Sigmoid colon (tissue), 7 donors: ENCODE measurements around the gene TLR1. TPM values are rescaled to one million over a fixed set of nuclear protein-coding genes. Genes with fewer than 3 reads are reported as not detected.

Experiments
- DNase-seq: peaks from one replicate; pipeline ENCODE4 v3.0.0-alpha.2; 2019
- H3K27ac ChIP-seq, 4 donors: fragments of 200-600 bp; sonication (generic); one replicate each; pipeline ENCODE4 v1.5.1; 2016 to 2019; ENCODE audit warnings: mild to moderate bottlenecking in 1 of 4
- H3K27me3 ChIP-seq, 3 donors: fragments of 200-600 bp; sonication (generic); one replicate each; pipeline ENCODE4 v1.5.1; 2019; ENCODE audit warnings: mild to moderate bottlenecking in 1 of 3
- H3K36me3 ChIP-seq, 4 donors: fragments of 200-600 bp; sonication (generic); one replicate each; pipeline ENCODE4 v1.5.1; 2016 to 2019
- H3K4me1 ChIP-seq, 4 donors: fragments of 200-600 bp; sonication (generic); one replicate each; pipeline ENCODE4 v1.5.1; 2017 to 2019
- H3K4me3 ChIP-seq, 4 donors: fragments of 200-600 bp; sonication (generic); one replicate each; pipeline ENCODE4 v1.5.1; 2017 to 2019; ENCODE audit warnings: mild to moderate bottlenecking in 2 of 4, moderate library complexity in 1 of 4
- H3K9me3 ChIP-seq, 4 donors: fragments of 200-600 bp in 3 of 4; sonication (generic) in 3 of 4; one replicate each; pipeline versions ENCODE4 v1.5.1 to v1.6.1; 2013 to 2019
- EP300 ChIP-seq, 4 donors: sonication (generic); formaldehyde crosslinking; IDR thresholded peaks; one replicate each; pipeline ENCODE4 v1.6.1; 2017; ENCODE audit warnings: antibody characterized with exemption in 4 of 4
- POLR2A ChIP-seq, 2 donors: fragments of 450-650 bp; IDR thresholded peaks; one replicate each; pipeline ENCODE4 v1.6.1; 2016; ENCODE audit warnings: antibody characterized with exemption in 2 of 2, mild to moderate bottlenecking in 2 of 2, moderate library complexity in 2 of 2
- POLR2AphosphoS5 ChIP-seq, 4 donors: sonication (generic); formaldehyde crosslinking; IDR thresholded peaks; one replicate each; pipeline ENCODE4 v1.6.1; 2017; ENCODE audit warnings: antibody characterized with exemption in 4 of 4
- WGBS, 2 donors: extraction: QIAGEN DNeasy Blood & Tissue Kit; methylation state at CpG; one replicate each; pipeline ENCODE4 v1.1.7; 2013; 5-methylcytosine and 5-hydroxymethylcytosine counted together
- intact Hi-C: fragments of 100-400 bp; cut with DNase I; formaldehyde crosslinking; loops from one replicate; pipeline ENCODE4 v1.15.1; 2023
- polyA plus RNA-seq, 3 donors: library from polyadenylated mRNA; stranded (reverse); fragments of 200-250 nt; gene quantifications; one replicate each; pipeline ENCODE4 v1.2.3, GENCODE V29; 2013
- total RNA-seq, 4 donors: library from RNA; depleted of rRNA; stranded (reverse); fragments of >200 nt; gene quantifications; one replicate each; pipeline ENCODE4 v1.1.0, GENCODE V29; 2016
- TF ChIP-seq, protein P1 (sequence below), 4 experiments: fragments of 450-650 bp in 3 of 4; fragments of 200-600 bp in 1 of 4; IDR thresholded peaks; one replicate each; pipeline ENCODE4 v1.5.1; 2016 to 2019; ENCODE audit warnings: antibody characterized with exemption in 4 of 4, mild to moderate bottlenecking in 3 of 4, moderate library complexity in 2 of 4
- donor health status: healthy with polysubstance abuse.
- donor health status: Bipolar disorder and iron deficiency.
- donor health status: healthy.

The TLR1 gene
- total and polyA plus RNA-seq, 7 donors = 1.8 to 15.7 (median 8.7) TPM

DNA sequence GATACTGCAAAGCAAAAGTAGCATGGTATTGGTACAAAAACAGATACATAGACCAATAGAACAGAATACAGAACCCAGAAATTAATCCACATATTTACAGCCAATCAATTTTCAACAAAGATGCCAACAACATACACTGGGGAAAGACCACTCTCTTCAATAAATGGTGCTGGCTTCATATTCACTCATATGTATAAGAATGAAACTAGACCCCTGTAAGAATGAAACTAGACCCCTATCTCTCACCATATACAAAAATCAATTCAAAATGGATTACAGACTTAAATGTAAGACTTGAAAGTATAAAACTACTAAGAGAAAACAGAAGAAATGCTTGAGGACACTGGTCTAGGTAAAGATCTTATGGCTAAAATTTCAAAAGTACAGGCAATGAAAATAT is 32.7 kb upstream of the TLR1 start:
- TF ChIP-seq POLR2A (IDR thresholded peaks at IDR 0.05) (no peak), EP300 (IDR thresholded peaks at IDR 0.05) (no peak), POLR2AphosphoS5 (IDR thresholded peaks at IDR 0.05) (no peak)
- TF ChIP-seq, protein P1, sequence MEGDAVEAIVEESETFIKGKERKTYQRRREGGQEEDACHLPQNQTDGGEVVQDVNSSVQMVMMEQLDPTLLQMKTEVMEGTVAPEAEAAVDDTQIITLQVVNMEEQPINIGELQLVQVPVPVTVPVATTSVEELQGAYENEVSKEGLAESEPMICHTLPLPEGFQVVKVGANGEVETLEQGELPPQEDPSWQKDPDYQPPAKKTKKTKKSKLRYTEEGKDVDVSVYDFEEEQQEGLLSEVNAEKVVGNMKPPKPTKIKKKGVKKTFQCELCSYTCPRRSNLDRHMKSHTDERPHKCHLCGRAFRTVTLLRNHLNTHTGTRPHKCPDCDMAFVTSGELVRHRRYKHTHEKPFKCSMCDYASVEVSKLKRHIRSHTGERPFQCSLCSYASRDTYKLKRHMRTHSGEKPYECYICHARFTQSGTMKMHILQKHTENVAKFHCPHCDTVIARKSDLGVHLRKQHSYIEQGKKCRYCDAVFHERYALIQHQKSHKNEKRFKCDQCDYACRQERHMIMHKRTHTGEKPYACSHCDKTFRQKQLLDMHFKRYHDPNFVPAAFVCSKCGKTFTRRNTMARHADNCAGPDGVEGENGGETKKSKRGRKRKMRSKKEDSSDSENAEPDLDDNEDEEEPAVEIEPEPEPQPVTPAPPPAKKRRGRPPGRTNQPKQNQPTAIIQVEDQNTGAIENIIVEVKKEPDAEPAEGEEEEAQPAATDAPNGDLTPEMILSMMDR (IDR thresholded peaks at IDR 0.05) = no peak
- H3K4me1 ChIP-seq = no peaks in the 10 kb centered on the region
- no peak overlapping the region for H3K4me3 ChIP-seq
- DNase-seq = no peak
- H3K9me3 ChIP-seq = peaks cover 0 to 7% (median 5%) of the 10 kb centered on the region in 4 donors
- no peaks in the 10 kb centered on the region for H3K36me3 ChIP-seq
- H3K27me3 ChIP-seq = no peaks in the 10 kb centered on the region
- no peak overlapping the region for H3K27ac ChIP-seq
- intact Hi-C loops = no loop called here

DNA sequence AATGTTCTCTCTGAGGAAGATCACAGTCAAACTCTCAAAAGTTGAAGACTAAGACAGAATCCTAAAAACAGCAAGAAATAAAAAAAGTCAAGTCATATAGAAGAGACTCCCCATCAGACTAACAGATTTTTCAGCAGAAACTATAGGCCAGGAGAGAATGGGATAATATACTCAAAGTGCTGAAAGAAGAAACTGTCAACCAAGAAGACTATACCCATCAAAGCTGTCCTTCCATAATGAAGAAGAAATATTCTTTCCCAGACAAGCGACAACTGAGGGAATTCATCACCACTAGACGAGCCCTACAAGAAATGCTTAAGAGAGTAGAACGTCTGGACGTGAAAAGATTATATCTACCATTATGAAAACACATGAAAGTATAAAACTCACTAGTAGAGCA is 30.0 kb upstream of the TLR1 start:
- Histone ChIP-seq H3K36me3 (no peaks in the 10 kb centered on the region), H3K27ac (no peak overlapping the region), H3K4me3 (no peak overlapping the region), H3K9me3 (peaks cover 0 to 7% (median 5%) of the 10 kb centered on the region in 4 donors), H3K4me1 (no peaks in the 10 kb centered on the region), H3K27me3 (no peaks in the 10 kb centered on the region)
- DNase-seq = no peak
- intact Hi-C loops = no loop called here
- TF ChIP-seq POLR2AphosphoS5 (IDR thresholded peaks at IDR 0.05) (no peak), POLR2A (IDR thresholded peaks at IDR 0.05) (no peak), EP300 (IDR thresholded peaks at IDR 0.05) (no peak)
- 95 to 98% methylated on average over 4 of the region's 4 CpGs for WGBS, 2 donors

DNA sequence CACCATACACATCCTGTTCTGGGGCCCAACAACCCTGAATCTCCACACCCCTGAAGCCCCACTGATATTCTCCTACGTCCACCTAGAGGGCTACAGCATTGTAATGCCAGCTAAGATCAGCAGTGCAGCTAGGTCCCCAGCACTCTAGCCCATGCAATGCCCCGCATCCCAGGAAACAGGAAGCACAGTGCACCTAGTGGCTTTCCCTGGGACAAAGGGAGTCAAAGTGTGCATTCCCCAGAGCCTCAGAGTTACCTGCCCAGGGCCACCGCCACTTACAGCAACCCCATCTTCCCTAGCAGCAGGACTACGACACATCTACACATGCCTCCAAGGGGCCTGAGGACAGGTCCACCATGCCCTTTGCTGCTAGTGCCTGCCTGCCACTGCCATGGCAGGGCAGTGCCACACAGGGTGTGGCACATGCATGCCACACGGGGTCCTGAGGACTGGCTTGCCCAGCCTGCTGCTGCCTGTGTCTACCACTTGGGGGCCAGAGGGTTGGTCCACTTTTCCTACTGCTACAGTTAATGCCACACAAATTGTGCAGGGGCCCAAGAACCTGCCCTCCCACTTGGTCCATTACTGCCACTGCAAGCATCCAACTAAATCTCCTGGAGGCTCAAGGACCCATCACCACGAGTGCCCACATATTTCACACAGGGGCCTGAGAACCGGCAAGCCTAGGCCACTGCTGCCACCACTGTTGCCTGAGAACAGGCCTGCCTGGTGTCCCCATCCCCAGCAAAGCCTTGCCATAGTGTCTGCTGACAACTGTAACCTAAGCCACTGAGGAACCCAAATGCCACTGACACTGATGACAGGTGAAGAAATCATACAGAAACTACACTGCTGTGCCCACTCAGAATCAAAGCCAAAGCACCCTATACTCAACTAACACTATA is 28.3 kb upstream of the TLR1 start:
- 91 to 93% methylated on average over 7 of the region's 7 CpGs for WGBS, 2 donors
- no peaks in the 10 kb centered on the region for H3K4me1 ChIP-seq

DNA sequence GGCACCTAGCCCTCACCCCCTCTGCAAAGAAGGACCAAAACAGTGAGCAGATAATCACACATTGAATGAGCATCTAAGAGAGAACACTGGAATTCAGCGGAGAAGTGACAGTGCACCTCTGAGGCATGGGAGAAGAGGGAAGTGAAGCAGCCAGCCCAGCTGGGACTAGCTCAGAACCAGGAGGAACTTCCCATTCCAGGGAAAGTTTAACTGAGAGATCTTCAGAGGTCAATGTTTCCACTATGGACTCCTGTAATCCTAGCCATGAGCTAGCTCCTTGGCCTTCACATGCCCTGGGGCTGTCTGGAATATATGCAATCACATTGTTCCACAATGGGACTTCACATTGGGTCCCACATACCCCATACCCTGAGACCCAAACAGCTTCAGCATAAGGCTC is 27.6 kb upstream of the TLR1 start:
- Histone ChIP-seq H3K4me1 (no peaks in the 10 kb centered on the region), H3K27ac (no peak overlapping the region), H3K36me3 (no peaks in the 10 kb centered on the region), H3K27me3 (no peaks in the 10 kb centered on the region), H3K4me3 (no peak overlapping the region), H3K9me3 (peaks cover 0 to 7% (median 3%) of the 10 kb centered on the region in 4 donors)
- intact Hi-C loops = no loop called here
- 88 to 92% methylated on average over 1 of the region's 1 CpG for WGBS, 2 donors
- no peak for DNase-seq
- TF ChIP-seq EP300 (IDR thresholded peaks at IDR 0.05) (no peak), POLR2A (IDR thresholded peaks at IDR 0.05) (no peak), POLR2AphosphoS5 (IDR thresholded peaks at IDR 0.05) (no peak)
- TF ChIP-seq, protein P1 (IDR thresholded peaks at IDR 0.05) = no peak

More for the DNA sequence above, 28.3 kb upstream of the TLR1 start:
- no peak overlapping the region for H3K27ac ChIP-seq
- H3K27me3 ChIP-seq = no peaks in the 10 kb centered on the region
- intact Hi-C loops = no loop called here
- no peak overlapping the region for H3K4me3 ChIP-seq
- no peak for DNase-seq
- H3K9me3 ChIP-seq = peaks cover 0 to 7% (median 5%) of the 10 kb centered on the region in 4 donors
- H3K36me3 ChIP-seq = no peaks in the 10 kb centered on the region
- TF ChIP-seq POLR2A (IDR thresholded peaks at IDR 0.05) (no peak), POLR2AphosphoS5 (IDR thresholded peaks at IDR 0.05) (no peak), EP300 (IDR thresholded peaks at IDR 0.05) (no peak)
- TF ChIP-seq, protein P1 (IDR thresholded peaks at IDR 0.05) = no peak

DNA sequence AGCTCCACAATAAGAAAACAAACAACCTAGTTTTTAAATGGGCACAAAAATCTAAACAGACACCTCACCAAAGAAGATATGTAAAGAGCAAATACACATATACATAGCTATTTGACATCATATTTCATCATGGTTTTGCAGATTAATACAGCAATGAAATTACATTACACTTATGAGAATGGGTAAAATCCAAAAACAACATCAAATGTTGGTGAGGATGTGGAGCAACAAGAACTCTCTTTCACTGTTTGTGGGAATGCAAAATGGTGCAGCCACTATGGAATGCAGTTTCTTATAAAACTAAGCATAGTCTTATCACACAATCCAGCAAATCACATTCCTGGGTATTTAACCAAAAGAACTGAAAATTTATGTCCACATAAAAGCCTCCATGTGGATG is 27.1 kb upstream of the TLR1 start:
- H3K4me1 ChIP-seq = no peaks in the 10 kb centered on the region
- intact Hi-C loops = no loop called here
- no peak overlapping the region for H3K27ac ChIP-seq
- DNase-seq = no peak
- H3K27me3 ChIP-seq = no peaks in the 10 kb centered on the region
- no peak for TF ChIP-seq EP300 (IDR thresholded peaks at IDR 0.05)
- TF ChIP-seq, protein P1 (IDR thresholded peaks at IDR 0.05) = no peak
- peaks cover 0 to 4% (median 1%) of the 10 kb centered on the region in 4 donors for H3K9me3 ChIP-seq
- H3K36me3 ChIP-seq = no peaks in the 10 kb centered on the region
- no peak overlapping the region for H3K4me3 ChIP-seq
